ENCODE measurements around the gene CACNA1C.
"Not testable (repeated sequence)": the region's sequence is repeated elsewhere in the genome, so short reads cannot be mapped to it uniquely, and the experiment has no call there.

The CACNA1C gene

GRCh38 chr12:2677142-2677880 is 624.5 kb downstream of the CACNA1C start:
- DNase-seq (ENCODE audit: low spot score), result no peak

- DNase-seq (ENCODE audit: low spot score), result no peak
Measured at GRCh38 chr12:2678426-2678825, 625.6 kb downstream of the CACNA1C start.

GRCh38 chr12:2679068-2679815 is 626.5 kb downstream of the CACNA1C start:
- DNase-seq (ENCODE audit: low spot score), result no peak

- DNase-seq (ENCODE audit: low spot score), result no peak
Measured at GRCh38 chr12:2679816-2680675, 627.3 kb downstream of the CACNA1C start.

- no peak for DNase-seq (ENCODE audit: low spot score)
Measured at GRCh38 chr12:2680676-2681039, 627.9 kb downstream of the CACNA1C start.

GRCh38 chr12:2681450-2682205 is 628.8 kb downstream of the CACNA1C start:
- no peak for DNase-seq (ENCODE audit: low spot score)

- DNase-seq (ENCODE audit: low spot score), result peak; percentile 48
Measured at GRCh38 chr12:2682296-2683251, 629.8 kb downstream of the CACNA1C start.

GRCh38 chr12:2683283-2684025 is 630.7 kb downstream of the CACNA1C start:
- DNase-seq (ENCODE audit: low spot score), result no peak

- not testable (repeated sequence) for DNase-seq (ENCODE audit: low spot score)
Measured at GRCh38 chr12:2684026-2684325, 631.2 kb downstream of the CACNA1C start.

GRCh38 chr12:2685620-2686279 is 633.0 kb downstream of the CACNA1C start:
- DNase-seq (ENCODE audit: low spot score), result not testable (repeated sequence)

GRCh38 chr12:2686280-2686646 is 633.5 kb downstream of the CACNA1C start:
- no peak for DNase-seq (ENCODE audit: low spot score)

GRCh38 chr12:2687058-2687457 is 634.3 kb downstream of the CACNA1C start:
- no peak for DNase-seq (ENCODE audit: low spot score)

- no peak for DNase-seq (ENCODE audit: low spot score)
Measured at GRCh38 chr12:2687726-2688125, 634.9 kb downstream of the CACNA1C start.

GRCh38 chr12:2688381-2688931 is 635.7 kb downstream of the CACNA1C start:
- DNase-seq (ENCODE audit: low spot score), result no peak

GRCh38 chr12:2689393-2689792 is 636.6 kb downstream of the CACNA1C start:
- no peak for DNase-seq (ENCODE audit: low spot score)

GRCh38 chr12:2689879-2690278 is 637.1 kb downstream of the CACNA1C start:
- no peak for DNase-seq (ENCODE audit: low spot score)

GRCh38 chr12:2690348-2691005 is 637.7 kb downstream of the CACNA1C start:
- no peak for DNase-seq (ENCODE audit: low spot score)

GRCh38 chr12:2691006-2691344 is 638.2 kb downstream of the CACNA1C start:
- no peak for DNase-seq (ENCODE audit: low spot score)
